ENCODE measurements around the gene FBXL13.
"Not testable (repeated sequence)": the region's sequence is repeated elsewhere in the genome, so short reads cannot be mapped to it uniquely, and the experiment has no call there.

DNA sequence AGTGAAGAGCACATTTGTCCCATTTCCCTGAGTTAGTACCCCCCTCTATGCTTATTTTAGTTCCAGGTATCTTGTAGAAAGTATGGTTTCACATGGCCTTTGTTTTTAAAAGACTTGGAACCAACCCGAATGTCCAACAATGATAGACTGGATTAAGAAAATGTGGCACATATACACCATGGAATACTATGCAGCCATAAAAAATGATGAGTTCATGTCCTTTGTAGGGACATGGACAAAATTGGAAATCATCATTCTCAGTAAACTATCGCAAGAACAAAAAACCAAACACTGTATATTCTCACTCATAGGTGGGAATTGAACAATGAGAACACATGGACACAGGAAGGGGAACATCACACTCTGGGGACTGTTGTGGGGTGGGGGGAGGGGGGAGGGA, 21.0 kb upstream of the FBXL13 start:
- TF ChIP-seq, protein P1, sequence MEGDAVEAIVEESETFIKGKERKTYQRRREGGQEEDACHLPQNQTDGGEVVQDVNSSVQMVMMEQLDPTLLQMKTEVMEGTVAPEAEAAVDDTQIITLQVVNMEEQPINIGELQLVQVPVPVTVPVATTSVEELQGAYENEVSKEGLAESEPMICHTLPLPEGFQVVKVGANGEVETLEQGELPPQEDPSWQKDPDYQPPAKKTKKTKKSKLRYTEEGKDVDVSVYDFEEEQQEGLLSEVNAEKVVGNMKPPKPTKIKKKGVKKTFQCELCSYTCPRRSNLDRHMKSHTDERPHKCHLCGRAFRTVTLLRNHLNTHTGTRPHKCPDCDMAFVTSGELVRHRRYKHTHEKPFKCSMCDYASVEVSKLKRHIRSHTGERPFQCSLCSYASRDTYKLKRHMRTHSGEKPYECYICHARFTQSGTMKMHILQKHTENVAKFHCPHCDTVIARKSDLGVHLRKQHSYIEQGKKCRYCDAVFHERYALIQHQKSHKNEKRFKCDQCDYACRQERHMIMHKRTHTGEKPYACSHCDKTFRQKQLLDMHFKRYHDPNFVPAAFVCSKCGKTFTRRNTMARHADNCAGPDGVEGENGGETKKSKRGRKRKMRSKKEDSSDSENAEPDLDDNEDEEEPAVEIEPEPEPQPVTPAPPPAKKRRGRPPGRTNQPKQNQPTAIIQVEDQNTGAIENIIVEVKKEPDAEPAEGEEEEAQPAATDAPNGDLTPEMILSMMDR (IDR thresholded peaks at IDR 0.05) = not testable (repeated sequence)
- TF ChIP-seq POLR2A (IDR thresholded peaks at IDR 0.05) = not testable (repeated sequence)
